SK-N-SH treated with all-trans-retinoic acid at 6 μM for 48 hours (cell line): Measurements from ENCODE around the gene CPA4.

ENCODE experiments used
- ATAC-seq: fragments of 200-7000 bp; cut with Tn5 transposase; 3 replicates; pipeline ENCODE4 v1.9.1; 2020; ENCODE audit warnings: mild to moderate bottlenecking, moderate library complexity
- ARNTL ChIP-seq: fragments of 450-650 bp; formaldehyde crosslinking; IDR thresholded peaks from 2 replicates; pipeline ENCODE4 v1.5.0; 2020; ENCODE audit warnings: low read depth, mild to moderate bottlenecking, moderate library complexity, borderline replicate concordance
- BACH2 ChIP-seq: fragments of 250-450 bp; sonication (Bioruptor Pico); IDR thresholded peaks from 2 replicates; pipeline ENCODE4 v1.9.0; 2021; ENCODE audit warnings: mild to moderate bottlenecking, borderline replicate concordance
- CREB5 ChIP-seq: fragments of 250-450 bp; sonication (Bioruptor Pico); IDR thresholded peaks from 2 replicates; pipeline ENCODE4 v1.5.1; 2020; ENCODE audit warnings: low read depth, mild to moderate bottlenecking, moderate library complexity
- CSDC2 ChIP-seq: fragments of 250-450 bp; sonication (Bioruptor Pico); IDR thresholded peaks from 2 replicates; pipeline ENCODE4 v1.5.0; 2020; ENCODE audit warnings: mild to moderate bottlenecking, moderate library complexity
- CSRNP3 ChIP-seq: fragments of 250-450 bp; sonication (Bioruptor Pico); IDR thresholded peaks from 2 replicates; pipeline ENCODE4 v1.5.1; 2021; ENCODE audit warnings: mild to moderate bottlenecking, moderate library complexity
- ESRRG ChIP-seq: fragments of 250-450 bp; sonication (Bioruptor Pico); IDR thresholded peaks from 2 replicates; pipeline ENCODE4 v1.6.1; 2021; ENCODE audit warnings: mild to moderate bottlenecking
- GLIS3 ChIP-seq: fragments of 250-450 bp; sonication (Bioruptor Pico); IDR thresholded peaks from 2 replicates; pipeline ENCODE4 v1.5.0; 2020; ENCODE audit warnings: mild to moderate bottlenecking, moderate library complexity
- ISL1 ChIP-seq: fragments of 250-450 bp; sonication (Bioruptor Pico); IDR thresholded peaks from 2 replicates; pipeline ENCODE4 v2.1.2; 2022; ENCODE audit warnings: mild to moderate bottlenecking, moderate library complexity
- OSR1 ChIP-seq: fragments of 250-450 bp; sonication (Bioruptor Pico); IDR thresholded peaks from 2 replicates; pipeline ENCODE4 v1.8.0; 2022; ENCODE audit warnings: moderate library complexity, mild to moderate bottlenecking, inconsistent platforms
- PATZ1 ChIP-seq: fragments of 250-450 bp; sonication (Bioruptor Pico); IDR thresholded peaks from 2 replicates; pipeline ENCODE4 v1.8.0; 2020; ENCODE audit warnings: mild to moderate bottlenecking, moderate library complexity, borderline replicate concordance
- POU6F1 ChIP-seq: fragments of 250-450 bp; sonication (Bioruptor Pico); IDR thresholded peaks from 2 replicates; pipeline ENCODE4 v1.8.0; 2021; ENCODE audit warnings: low read depth, mild to moderate bottlenecking, moderate library complexity, borderline replicate concordance
- PPARA ChIP-seq: fragments of 250-450 bp; sonication (Bioruptor Pico); IDR thresholded peaks from 2 replicates; pipeline ENCODE4 v1.5.0; 2020; ENCODE audit warnings: mild to moderate bottlenecking, borderline replicate concordance
- RARB ChIP-seq: fragments of 250-450 bp; sonication (Bioruptor Pico); IDR thresholded peaks from 2 replicates; pipeline ENCODE4 v1.8.0; 2021; ENCODE audit warnings: mild to moderate bottlenecking, moderate library complexity
- TCF4 ChIP-seq: fragments of 250-450 bp; sonication (Bioruptor Pico); IDR thresholded peaks from 2 replicates; pipeline ENCODE4 v1.8.0; 2021; ENCODE audit warnings: mild to moderate bottlenecking, moderate library complexity, borderline replicate concordance
- TOX ChIP-seq: fragments of 250-450 bp; sonication (Bioruptor Pico); IDR thresholded peaks from 2 replicates; pipeline ENCODE4 v1.8.0; 2021; ENCODE audit warnings: mild to moderate bottlenecking, moderate library complexity, borderline replicate concordance
- TSHZ2 ChIP-seq: fragments of 250-450 bp; sonication (Bioruptor Pico); IDR thresholded peaks from 2 replicates; pipeline ENCODE4 v1.5.0; 2020; ENCODE audit warnings: mild to moderate bottlenecking, moderate library complexity
- ZC3H10 ChIP-seq: fragments of 250-450 bp; sonication (Bioruptor Pico); IDR thresholded peaks from 2 replicates; pipeline ENCODE4 v1.5.1; 2021; ENCODE audit warnings: mild to moderate bottlenecking, moderate library complexity
- ZFP3 ChIP-seq: fragments of 250-450 bp; sonication (Bioruptor Pico); IDR thresholded peaks from 2 replicates; pipeline ENCODE4 v1.5.0; 2020; ENCODE audit warnings: mild to moderate bottlenecking, moderate library complexity
- ZFP30 ChIP-seq: fragments of 450-650 bp; formaldehyde crosslinking; IDR thresholded peaks from 2 replicates; pipeline ENCODE4 v1.5.0; 2022; ENCODE audit warnings: mild to moderate bottlenecking, moderate library complexity
- ZNF70 ChIP-seq: fragments of 450-650 bp; formaldehyde crosslinking; IDR thresholded peaks from 2 replicates; pipeline ENCODE4 v1.5.0; 2020; ENCODE audit warnings: mild to moderate bottlenecking, moderate library complexity
- ZNF8 ChIP-seq: fragments of 450-650 bp; formaldehyde crosslinking; IDR thresholded peaks from 2 replicates; pipeline ENCODE4 v1.5.0; 2020; ENCODE audit warnings: mild to moderate bottlenecking, moderate library complexity

CPA4 gene

GRCh38 chr7:130258494-130259078 is 34.4 kb upstream of the CPA4 start:
- no peak for ATAC-seq
- TF ChIP-seq PATZ1 (CRISPR knock-in tag), result no peak
- no peak for TF ChIP-seq ZC3H10 (CRISPR knock-in tag)
- no peak for TF ChIP-seq POU6F1 (CRISPR knock-in tag)
- no peak for TF ChIP-seq RARB (CRISPR knock-in tag)
- TF ChIP-seq TCF4 (CRISPR knock-in tag), result no peak
- no peak for TF ChIP-seq TOX (CRISPR knock-in tag)
- no peak for TF ChIP-seq ARNTL (CRISPR knock-in tag)
- TF ChIP-seq ZNF8 (CRISPR knock-in tag), result no peak
- TF ChIP-seq CREB5, result no peak
- no peak for TF ChIP-seq CSDC2 (CRISPR knock-in tag)
- TF ChIP-seq ESRRG (CRISPR knock-in tag), result no peak
- no peak for TF ChIP-seq PPARA (CRISPR knock-in tag)
- no peak for TF ChIP-seq CSRNP3 (CRISPR knock-in tag)

GRCh38 chr7:130262448-130262847 is 30.5 kb upstream of the CPA4 start:
- no peak for ATAC-seq
- TF ChIP-seq ESRRG (CRISPR knock-in tag), result no peak
- TF ChIP-seq TSHZ2, result no peak
- TF ChIP-seq ZC3H10 (CRISPR knock-in tag), result no peak
- no peak for TF ChIP-seq OSR1 (CRISPR knock-in tag)
- no peak for TF ChIP-seq BACH2 (CRISPR knock-in tag)
- TF ChIP-seq ZFP30 (CRISPR knock-in tag), result no peak
- no peak for TF ChIP-seq ARNTL (CRISPR knock-in tag)
- no peak for TF ChIP-seq ZFP3 (CRISPR knock-in tag)
- no peak for TF ChIP-seq ZNF70
- no peak for TF ChIP-seq GLIS3 (CRISPR knock-in tag)
- no peak for TF ChIP-seq ZNF8 (CRISPR knock-in tag)
- TF ChIP-seq PATZ1 (CRISPR knock-in tag), result no peak
- TF ChIP-seq ISL1, result no peak
